HG03354 (cell line): ENCODE results near the gene FBXL3.

Source experiments
- ATAC-seq: cut with Tn5 transposase; IDR thresholded peaks from one replicate; pipeline ENCODE4 v1.9.1; 2021; ENCODE audit warnings: mild to moderate bottlenecking; ENCODE audit not compliant: unreplicated experiment, poor library complexity, severe bottlenecking

The FBXL3 gene, protein sequence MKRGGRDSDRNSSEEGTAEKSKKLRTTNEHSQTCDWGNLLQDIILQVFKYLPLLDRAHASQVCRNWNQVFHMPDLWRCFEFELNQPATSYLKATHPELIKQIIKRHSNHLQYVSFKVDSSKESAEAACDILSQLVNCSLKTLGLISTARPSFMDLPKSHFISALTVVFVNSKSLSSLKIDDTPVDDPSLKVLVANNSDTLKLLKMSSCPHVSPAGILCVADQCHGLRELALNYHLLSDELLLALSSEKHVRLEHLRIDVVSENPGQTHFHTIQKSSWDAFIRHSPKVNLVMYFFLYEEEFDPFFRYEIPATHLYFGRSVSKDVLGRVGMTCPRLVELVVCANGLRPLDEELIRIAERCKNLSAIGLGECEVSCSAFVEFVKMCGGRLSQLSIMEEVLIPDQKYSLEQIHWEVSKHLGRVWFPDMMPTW

DNA sequence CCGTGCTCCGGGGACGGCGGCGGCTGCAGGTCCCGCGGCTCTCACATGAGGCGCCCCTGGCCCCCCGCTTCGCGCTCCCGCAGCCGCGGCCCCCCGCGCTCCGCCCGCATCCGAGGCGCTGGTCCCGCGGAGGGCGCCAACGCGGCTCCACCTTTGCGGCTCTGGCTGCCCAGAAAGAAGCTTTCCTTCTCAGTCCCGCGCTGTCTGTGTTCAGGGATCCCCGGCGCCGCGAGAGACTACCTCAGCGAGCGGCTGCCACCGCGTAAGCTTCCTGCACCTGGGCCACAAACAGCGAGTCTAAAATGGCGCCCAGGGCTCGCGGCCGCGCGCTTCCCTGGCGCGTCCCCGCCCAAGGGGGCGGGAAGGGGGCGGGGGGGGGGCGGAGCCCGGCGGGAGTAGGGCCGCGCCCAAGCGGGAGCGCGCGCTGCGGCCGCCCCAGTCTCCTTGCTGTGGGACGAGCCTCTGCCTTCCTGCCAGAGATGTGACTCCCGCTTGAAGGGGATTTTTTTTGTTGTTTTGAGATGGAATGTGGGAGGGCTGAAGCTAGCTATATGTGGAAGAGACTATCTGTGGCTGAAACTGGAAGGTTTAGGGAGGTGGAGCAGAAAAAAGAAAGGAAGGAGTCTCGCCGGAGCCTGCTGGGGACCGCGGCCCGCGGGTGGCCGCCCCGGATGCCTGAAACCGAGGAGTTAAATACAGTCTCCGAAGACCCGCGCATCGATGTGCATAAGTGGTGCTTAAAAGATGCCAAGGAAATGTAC, at the start of gene FBXL3:
TSS of gene FBXL3 (minus strand) at position 299 of the 761 bp plus-strand sequence. CDS start 5,299 bp downstream, outside the sequence.
- ATAC-seq: peak; percentile 65

DNA sequence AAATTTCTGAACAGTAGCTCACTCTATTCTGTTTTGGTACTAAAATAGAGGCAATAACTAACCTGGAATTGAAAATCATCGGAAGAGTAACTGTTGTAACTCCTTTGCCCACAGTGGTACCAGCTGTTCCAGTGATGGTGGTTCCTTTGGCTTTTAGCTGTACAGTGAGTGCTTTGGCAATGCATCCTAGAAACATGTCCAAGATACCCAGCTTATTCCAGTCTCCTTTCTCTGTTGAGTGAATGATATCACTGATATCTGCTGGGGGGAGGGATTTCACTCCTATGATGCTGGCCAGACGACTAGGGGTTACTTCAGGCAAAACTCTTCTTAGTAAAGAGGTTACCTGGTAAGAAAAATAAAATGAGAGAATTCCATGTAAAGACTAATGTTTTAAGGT, 40.6 kb upstream of the FBXL3 start:
- ATAC-seq: no peak

DNA sequence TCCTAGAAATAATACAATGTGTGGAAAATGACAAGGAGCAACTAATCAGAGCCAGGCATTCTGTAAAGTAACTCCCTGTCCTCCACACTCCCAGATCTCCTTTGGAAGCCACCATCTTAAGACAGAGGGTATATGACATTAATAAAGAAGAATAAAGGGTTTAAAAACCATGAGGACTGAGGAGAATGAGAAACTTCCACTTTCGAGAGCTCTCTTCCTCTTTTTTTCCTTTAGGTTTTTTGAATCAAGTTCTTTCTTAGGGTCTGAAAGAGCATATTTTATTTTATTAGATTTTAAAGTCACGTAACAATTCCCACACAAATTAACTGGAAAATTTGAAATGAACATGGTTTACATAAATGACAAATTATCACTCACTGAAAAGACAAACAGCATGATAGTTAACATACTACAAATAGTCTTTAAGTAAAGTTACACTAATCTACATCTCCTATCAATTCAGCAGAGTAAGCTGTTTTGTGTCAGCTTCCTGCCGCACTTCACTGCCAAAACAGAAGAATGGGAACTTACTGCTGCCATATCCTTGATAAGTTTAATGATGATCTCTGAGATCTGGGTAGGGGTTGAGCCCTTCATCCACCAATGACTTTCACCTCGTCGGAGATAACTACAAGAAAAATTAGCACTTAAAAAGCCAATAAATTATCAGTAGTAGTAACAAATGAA, 38.6 kb upstream of the FBXL3 start:
- ATAC-seq: no peak

DNA sequence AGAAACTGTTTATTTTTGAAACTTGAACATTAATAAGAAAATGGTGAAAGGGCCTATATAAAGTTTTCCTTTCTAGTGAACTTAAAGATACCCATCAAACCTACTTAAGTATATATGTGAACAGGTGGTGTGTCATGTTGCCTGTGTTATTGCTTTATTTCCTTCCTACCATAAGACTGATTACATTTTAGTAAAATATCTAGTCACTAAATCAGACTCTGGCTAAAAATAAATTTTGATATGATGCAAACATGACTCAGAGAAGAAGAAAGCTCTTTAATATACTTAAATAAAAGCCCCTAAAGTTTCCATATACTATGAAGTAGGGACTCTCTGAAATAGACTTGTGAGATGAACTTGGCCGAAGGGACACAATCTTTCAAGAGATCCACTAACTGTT, 35.1 kb upstream of the FBXL3 start:
- ATAC-seq: no peak

DNA sequence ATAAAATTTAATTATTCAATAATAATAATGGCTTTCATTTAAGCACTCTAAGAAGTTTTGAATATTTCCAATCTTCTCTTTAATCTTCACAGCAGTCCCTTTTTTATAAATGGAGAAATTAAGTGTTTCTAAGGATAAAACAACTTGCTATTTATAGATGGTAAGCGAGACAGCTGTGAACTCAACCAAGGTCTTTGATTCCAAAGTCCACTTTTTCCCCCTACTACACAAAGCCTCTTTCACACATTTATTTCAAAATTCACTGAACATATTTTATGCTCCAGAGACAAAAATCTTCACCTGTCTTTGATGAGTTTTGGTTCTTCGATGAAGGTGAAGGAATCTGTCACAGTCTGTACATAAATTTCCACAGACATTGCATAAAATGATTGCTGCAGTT, 34.4 kb upstream of the FBXL3 start:
- ATAC-seq: no peak

DNA sequence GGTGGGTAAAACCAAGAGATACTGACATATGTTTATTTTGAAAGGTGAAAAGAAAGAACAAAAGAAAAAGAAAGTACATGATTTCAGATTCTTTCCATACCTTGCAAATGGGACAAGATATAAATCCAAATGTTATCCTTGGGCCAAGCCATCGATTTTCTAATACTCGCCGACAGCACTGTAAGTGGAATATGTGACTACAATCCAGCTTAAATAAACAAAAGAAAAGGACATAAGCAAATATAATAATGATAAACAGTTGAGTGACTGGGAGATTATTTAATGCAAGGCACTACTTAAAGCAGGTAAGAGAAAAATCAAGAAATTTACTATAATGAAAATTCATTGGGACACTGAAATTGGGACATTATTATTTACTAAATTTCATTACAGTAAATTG, 29.9 kb upstream of the FBXL3 start:
- ATAC-seq: no peak

DNA sequence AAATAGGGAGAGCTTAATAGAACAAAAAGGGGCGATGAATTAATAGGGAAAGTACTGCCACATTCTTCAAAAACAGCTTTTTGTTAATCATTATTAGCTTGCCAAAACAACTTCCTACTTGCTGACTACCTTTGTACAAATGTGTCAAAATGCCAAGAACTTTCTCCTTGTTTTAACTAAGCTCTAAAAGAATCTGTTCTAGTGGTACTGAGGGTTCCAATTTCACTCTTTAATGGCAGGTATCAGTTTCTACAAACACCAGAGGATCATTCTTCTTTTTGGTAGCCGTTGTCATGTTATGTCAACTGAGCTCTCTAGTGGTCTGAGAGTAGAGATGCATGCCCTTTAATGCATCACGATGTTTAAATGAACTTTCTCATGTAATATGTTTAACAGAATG, 29.4 kb upstream of the FBXL3 start:
- ATAC-seq: no peak

DNA sequence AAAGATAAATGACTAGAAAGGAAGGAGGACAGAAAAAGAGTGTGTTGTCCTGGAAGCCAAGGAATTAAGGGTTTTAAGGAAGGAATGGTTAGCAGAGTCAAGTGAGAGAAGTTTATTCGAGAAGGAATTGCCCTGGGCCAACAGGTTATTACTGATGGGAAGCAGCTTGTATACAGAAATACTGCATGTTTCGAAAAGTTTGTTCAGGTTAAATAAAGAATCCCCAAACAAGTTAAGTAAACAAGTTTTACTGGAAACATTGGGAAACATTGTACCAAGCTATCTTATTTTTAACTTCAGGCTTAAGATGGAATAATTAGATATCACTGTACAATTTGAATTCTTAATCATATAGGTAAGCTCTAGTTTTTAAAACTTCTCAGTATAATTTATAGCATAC, 28.2 kb upstream of the FBXL3 start:
- ATAC-seq: no peak

DNA sequence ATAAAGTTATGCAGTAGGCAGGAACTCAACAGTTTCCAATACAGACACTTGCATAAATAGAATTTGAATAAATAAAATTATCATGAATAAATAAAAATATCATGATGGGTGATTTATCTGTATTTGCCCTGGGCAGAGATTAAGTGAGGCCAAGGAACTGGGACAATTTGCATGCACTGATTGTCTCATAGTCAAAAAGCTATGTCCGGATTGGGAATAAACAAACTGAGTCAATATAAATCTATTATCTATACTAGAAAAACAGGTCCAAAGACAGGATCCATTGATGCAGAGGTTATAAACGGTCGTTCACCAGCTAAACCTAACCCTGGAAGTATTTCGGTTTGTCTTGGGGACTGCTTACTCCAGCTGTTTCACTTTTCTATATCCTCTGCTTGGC, 26.2 kb upstream of the FBXL3 start:
- ATAC-seq: no peak

DNA sequence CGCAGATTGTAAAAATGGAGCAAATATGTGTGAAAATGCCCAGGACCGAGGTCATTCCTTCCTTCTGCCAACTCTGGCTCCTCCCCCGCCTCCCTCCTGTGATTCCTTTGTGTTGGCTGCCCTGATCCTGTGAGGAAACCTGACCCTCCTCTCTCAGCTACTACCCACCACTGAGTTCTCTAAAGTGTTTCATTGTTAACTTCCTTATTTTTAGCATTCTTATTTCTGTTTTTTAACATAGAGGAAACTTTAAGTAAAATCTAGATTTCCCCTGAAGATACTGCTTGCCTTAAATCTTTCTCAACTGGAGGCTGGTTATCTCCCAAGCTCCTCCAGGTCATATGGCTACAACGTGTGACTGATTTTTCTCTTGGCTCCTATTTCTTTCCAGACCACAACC, 21.7 kb upstream of the FBXL3 start:
- no peak for ATAC-seq

DNA sequence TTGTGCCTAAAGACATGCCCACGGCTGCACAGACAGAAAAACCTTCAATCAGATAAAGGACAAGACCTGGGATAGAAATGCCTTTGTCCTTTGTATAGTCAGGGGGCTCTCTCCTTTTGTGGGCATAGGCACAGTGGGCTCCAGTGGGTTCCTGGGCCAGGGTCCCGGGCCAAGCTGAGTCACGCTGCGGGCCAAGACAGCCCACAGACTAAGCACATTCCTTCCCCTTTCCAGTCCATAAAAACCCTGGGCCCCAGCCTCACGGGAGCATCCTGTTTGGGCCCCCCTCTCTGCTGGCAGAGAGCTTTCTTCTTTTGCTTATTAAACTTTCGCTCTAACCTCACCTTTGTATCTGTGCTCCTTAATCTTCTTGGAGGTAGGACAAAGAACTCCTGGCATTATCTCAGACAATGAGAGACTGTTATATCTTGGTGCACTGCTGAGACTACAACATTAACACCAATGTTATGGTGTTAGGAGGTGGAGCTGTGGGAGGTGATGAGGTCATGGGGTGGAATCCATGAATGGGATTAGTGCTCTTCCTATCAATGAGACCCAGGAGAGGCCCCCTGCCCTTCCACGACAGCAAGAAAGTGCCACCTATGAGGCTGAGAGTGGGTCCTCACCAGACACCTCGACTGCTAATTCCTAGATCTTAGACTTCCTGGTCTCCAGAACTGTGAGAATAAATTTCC, 20.8 kb upstream of the FBXL3 start:
- ATAC-seq: no peak

DNA sequence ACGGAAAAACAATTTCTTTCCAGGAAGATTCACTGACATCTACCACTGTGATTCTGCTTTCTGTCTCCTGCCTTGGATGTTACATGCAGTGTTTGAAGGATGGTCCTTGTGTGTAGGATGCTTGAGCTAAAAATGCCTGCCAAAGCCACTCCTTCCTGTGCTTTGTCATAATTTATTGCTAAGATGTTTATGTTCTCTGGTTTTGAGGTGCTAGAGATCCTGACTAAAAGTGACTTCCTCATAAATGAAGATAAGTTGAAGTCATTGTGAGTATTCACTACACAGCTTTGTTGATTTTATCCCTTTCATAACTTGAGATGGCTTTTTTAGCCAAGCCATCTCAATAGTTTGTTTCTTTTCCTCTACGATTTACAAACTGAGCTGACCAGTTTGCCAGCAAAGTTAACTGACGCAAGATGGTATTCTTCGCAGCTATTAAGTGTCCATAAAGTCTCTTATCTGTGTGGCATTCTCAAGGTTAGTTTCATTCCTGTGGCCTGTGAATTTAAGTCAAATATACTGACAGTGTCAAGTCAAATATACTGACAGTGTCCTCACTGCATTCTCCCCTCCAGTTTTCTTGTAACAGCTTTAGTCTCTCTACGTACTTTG, 15.7 kb upstream of the FBXL3 start:
- ATAC-seq: no peak

DNA sequence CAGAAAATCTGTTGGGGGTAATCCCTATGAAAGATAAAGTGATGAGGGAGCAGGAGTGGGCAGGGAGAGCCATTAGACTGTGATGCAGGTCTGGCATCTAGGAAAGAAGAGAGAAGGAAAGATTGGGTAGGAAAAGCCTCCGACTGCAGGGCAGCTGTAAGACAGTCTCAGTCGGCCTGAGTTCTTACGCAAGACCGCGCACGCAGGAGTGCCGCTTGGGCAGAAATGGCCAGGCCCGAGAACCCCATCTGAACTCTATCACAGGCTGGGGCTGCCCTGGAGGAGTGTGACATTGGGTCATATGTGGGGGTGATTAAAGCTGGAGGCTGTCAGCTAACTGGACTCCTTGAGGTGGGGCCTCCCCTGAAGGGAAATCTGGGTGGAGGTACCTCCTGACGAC, 13.9 kb upstream of the FBXL3 start:
- ATAC-seq: no peak

DNA sequence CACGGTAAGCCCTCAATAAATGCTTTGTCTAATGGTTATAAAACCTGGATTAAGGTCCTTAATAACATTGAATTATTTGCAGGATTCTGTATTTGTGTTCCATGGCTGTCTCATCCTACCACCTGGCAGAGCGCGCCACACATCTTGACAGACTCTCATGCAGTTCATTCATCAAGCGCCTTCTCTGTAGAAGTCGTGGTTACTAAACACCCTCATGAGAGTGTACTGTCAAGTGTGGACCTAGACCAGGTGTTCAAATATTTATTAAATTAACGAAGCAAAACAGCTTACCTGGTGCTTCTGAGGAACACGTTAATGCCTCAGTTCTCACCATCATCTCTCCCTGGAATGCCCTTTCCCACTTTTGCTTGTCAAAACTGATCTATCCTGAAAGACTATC, 13.1 kb upstream of the FBXL3 start:
- no peak for ATAC-seq

DNA sequence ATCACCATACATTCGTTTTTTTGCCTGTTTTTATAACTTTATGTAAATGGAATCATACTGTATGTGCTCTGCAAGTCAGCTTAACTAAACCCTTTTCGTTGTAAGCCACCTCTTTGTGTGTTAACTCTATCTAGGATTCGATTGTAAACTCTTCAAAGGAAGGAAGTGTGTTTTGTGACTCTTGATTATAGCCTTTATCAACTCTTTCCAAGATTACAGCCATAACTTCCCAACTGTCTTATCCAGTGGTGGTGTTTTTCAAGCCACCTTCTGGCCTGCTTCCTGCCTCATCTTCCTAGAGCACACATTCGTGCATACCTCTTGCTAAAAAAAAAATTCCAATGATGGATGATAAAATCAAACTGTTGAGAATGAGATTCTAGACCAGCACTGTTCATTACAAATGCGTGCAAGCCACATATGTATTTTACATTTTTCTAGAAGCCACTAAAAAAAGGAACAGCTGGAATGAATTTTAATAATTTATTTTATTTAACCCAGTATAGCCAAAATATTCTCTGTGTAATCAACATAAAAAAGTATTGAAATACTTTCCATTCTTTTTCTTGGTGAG, 12.0 kb upstream of the FBXL3 start:
- ATAC-seq: no peak

DNA sequence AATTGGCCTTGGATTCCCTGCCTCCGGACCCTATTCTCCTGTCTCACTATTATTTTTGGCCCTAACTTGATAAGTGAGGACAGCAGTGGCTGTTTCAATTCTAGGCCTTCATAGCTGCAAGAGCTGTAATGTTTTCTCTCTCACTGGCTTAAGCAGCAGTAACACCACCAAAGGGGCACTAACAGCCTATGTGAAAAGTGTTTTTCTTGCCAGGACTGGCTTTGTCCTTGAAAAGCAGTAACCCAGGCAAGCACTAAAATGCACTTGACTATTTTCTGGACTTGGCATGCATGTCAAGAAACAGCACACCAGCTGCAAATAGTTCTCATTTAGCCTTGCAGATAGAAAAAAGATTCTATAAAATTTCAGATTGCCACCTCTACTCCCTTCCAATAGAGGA, 9.3 kb upstream of the FBXL3 start:
- ATAC-seq: no peak

DNA sequence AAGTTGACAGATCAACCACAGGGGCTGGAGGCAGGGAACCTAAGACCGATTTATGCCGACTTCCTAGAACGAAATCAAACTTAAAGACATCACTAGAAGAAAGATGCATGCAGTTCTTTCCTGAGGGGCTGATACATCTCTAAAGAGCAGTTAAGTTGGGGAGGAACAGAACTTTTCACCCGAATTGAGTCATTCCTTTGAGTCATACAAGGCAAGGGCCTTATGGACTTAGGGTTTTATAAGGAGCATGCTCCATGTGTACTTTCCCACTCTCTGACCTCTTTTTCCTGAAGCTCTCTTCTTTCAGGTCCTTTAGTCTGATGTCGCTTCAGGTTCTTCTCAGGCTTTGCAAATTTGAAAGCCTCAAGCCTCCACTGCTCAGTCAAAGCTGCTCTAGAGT, 7.9 kb upstream of the FBXL3 start:
- no peak for ATAC-seq

DNA sequence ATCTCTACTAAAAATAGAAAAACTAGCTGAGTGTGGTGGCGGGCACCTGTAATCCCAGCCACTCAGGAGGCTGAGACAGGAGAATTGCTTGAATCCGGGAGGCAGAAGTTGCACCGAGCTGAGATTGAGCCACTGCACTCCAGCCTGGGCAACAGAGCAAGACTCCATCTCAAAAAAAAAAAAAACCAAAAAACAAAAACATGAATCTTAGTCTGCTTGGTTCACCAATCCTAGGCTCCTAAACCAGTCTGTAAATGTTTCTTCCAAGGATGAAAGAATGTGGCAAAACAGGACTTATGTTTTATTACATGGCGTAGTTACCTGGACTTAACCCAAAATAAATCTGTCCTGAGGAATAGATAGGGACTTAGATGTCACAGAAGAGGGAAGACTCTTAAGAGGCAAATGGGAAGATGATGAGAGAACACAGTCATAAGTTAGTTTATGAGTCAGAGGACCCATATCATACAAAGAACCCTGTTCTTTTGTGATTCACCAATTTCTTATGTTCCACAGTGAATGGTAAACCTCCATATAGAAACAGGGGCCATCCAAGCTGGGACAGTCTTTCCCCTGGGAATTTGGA, 6.9 kb upstream of the FBXL3 start:
- ATAC-seq: no peak

DNA sequence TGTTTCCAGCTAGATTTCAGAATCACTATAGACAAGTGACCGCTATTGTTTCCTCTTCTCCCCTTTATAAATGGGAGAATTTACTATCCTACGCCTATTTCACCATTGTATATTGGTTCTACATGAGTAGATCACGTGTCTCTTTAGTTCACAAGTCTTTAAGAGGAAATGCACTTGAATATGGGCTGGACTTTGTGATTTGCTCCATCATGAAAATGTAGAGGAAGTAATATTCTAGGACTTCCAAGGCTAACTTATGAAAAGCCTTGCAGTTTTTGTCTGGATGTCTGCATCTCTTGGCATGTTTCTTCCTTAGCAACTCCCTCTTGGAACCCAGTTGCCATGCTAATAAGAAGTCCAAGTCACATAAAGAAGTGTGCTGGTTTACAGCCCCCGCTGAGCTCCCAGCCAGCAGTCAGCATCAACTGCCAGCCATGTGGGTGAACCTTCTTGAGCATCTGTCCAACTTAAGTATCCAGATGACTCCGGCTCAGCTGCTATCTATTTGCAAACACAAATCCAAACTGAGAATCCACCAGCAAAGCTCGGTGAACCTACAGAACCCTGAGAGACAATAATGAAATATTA, 4.8 kb upstream of the FBXL3 start:
- no peak for ATAC-seq
